Measurements from ENCODE around the gene TTC12. TPM values are rescaled to one million over a fixed set of nuclear protein-coding genes. Genes with fewer than 3 reads are reported as not detected.

Gene TTC12
- total and polyA plus RNA-seq, 8 donors = 3.7 to 58.9 (median 11.1) TPM

DNA sequence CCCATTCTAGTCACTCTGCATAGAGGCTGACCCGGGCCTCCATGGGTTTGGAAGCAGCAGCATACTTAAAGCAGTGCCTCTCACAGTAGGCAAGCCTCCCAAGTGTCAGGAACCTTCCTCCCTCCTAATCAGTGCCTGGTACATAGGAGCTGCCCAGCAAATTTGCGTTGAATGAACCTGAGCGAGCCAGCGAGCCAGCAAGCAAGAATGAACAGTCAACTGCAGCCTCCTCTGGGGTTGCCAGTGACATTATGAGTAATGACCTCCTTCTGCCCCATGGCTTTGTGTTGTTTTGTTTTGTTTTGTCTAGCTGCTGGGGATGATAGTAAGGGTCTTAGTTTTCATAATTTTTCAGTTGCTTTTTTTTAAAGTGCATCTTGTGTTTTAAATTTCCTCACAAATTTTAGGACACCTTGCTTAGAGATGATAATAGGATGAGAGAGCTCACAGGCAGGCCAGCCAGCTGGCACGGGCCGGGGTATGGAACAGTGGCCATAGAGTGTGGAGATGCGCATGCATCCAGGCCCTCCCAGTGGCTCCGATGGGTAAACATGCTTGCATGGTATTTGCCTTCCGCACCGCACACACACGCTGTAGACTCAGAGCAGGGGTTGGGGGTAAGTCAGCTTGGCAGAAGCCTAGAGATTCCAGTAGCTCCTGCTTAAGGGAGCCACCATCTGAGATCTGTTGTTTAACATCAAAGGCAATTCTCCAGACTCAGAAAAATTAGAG is 36.1 kb downstream of the TTC12 start:
- Histone ChIP-seq H3K9me3 (peaks cover 0 to 7% (median 2%) of the 10 kb centered on the region in 4 donors), H3K36me3 (peaks cover 11 to 79% (median 63%) of the 10 kb centered on the region in 4 donors), H3K27me3 (no peaks in the 10 kb centered on the region), H3K27ac (no peak overlapping the region), H3K4me1 (no peaks in the 10 kb centered on the region), H3K4me3 (no peak overlapping the region)
- TF ChIP-seq POLR2A (IDR thresholded peaks at IDR 0.05) (no peak), POLR2AphosphoS5 (IDR thresholded peaks at IDR 0.05) (no peak), EP300 (IDR thresholded peaks at IDR 0.05) (no peak)
- TF ChIP-seq, protein P1, sequence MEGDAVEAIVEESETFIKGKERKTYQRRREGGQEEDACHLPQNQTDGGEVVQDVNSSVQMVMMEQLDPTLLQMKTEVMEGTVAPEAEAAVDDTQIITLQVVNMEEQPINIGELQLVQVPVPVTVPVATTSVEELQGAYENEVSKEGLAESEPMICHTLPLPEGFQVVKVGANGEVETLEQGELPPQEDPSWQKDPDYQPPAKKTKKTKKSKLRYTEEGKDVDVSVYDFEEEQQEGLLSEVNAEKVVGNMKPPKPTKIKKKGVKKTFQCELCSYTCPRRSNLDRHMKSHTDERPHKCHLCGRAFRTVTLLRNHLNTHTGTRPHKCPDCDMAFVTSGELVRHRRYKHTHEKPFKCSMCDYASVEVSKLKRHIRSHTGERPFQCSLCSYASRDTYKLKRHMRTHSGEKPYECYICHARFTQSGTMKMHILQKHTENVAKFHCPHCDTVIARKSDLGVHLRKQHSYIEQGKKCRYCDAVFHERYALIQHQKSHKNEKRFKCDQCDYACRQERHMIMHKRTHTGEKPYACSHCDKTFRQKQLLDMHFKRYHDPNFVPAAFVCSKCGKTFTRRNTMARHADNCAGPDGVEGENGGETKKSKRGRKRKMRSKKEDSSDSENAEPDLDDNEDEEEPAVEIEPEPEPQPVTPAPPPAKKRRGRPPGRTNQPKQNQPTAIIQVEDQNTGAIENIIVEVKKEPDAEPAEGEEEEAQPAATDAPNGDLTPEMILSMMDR (IDR thresholded peaks at IDR 0.05) = no peak
- intact Hi-C loops (cut with DNase I; ENCODE audit: low total_unique reads) = no loop called here
- no peak for DNase-seq
- 85 to 89% (median 87%) methylated on average over 11 of the region's 11 CpGs for WGBS, 5 donors

DNA sequence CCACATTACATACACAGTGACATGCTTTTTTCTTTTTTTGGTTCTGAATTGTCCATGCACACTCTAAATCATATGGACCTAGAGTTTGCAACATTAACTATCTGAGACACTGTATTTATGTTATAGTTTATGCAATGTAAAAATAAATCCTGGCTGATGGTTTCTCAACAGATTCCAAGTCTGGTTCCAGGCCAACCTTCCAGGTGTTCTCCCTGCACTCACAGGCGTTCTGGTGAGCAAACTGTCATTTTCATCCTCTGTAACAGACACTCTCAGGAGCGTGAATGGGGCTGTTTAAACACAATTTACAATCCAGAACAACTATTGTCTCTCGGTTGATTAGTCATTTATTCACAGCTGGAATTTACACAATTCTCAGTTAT is 36.7 kb downstream of the TTC12 start:
- Histone ChIP-seq H3K4me1 (no peaks in the 10 kb centered on the region), H3K27ac (no peak overlapping the region), H3K4me3 (no peak overlapping the region), H3K36me3 (peaks cover 12 to 83% (median 68%) of the 10 kb centered on the region in 4 donors), H3K27me3 (no peaks in the 10 kb centered on the region), H3K9me3 (peaks cover 0 to 12% (median 7%) of the 10 kb centered on the region in 4 donors)
- DNase-seq = no peak
- 67 to 72% (median 69%) methylated on average over 3 of the region's 3 CpGs for WGBS, 5 donors
- TF ChIP-seq, protein P1 (IDR thresholded peaks at IDR 0.05) = no peak
- TF ChIP-seq EP300 (IDR thresholded peaks at IDR 0.05) = no peak
- no peak for TF ChIP-seq POLR2A (IDR thresholded peaks at IDR 0.05)
- TF ChIP-seq POLR2AphosphoS5 (IDR thresholded peaks at IDR 0.05) = no peak
- intact Hi-C loops (cut with DNase I; ENCODE audit: low total_unique reads) = no loop called here

DNA sequence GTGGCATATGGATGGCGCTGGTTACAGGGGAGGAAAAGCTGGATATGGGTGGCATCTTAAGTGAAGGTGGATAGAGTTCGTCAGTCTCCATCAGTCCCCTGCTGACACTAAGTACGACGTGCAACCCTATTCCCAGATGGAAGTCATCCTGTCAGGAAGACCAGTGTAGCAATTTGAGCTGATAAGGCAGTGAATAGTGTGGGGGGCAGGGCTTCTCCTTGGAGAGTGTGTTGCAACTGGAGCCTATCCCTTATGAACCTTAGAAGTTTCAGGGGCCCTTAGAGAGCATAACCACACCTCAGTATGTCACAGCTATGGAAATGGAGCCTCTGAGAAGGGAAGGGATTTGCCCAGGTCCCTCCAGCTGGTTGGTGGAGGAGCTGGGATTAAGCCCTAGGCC is 37.1 kb downstream of the TTC12 start:
- Histone ChIP-seq H3K4me3 (no peak overlapping the region), H3K36me3 (peaks cover 17 to 88% (median 72%) of the 10 kb centered on the region in 4 donors), H3K4me1 (no peaks in the 10 kb centered on the region), H3K27me3 (no peaks in the 10 kb centered on the region), H3K9me3 (peaks cover 4 to 15% (median 11%) of the 10 kb centered on the region in 4 donors), H3K27ac (no peak overlapping the region)
- intact Hi-C loops (cut with DNase I; ENCODE audit: low total_unique reads) = no loop called here
- no peak for DNase-seq
- no peak for TF ChIP-seq EP300 (IDR thresholded peaks at IDR 0.05)
- TF ChIP-seq, protein P1 (IDR thresholded peaks at IDR 0.05) = no peak
- TF ChIP-seq POLR2AphosphoS5 (IDR thresholded peaks at IDR 0.05) = no peak
- TF ChIP-seq POLR2A (IDR thresholded peaks at IDR 0.05) = no peak
- 78 to 93% (median 88%) methylated on average over 4 of the region's 4 CpGs for WGBS, 5 donors

DNA sequence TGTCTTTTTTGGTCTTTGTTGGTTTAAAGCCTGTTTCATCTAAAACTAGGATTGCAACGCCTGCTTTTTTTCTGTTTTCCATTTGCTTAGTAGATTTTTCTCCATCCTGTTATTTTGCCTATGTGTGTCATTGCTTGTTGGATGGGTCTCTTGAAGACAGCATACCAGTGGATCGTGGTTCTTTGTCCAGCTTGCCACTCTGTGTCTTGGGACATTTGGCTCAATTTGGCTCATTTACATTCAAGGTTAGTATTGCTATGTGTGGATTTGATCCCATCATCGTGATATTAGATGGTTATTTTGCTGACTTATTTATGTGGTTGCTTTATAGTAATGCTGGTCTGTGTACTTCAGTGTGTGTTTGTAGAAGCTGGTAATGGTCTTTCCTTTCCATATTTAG is 41.8 kb downstream of the TTC12 start:
- 95 to 97% (median 96%) methylated on average over 3 of the region's 3 CpGs for WGBS, 5 donors
- no peak for TF ChIP-seq EP300 (IDR thresholded peaks at IDR 0.05)
- no peak for TF ChIP-seq POLR2A (IDR thresholded peaks at IDR 0.05)
- no peak for TF ChIP-seq POLR2AphosphoS5 (IDR thresholded peaks at IDR 0.05)
- TF ChIP-seq, protein P1 (IDR thresholded peaks at IDR 0.05) = no peak
- H3K36me3 ChIP-seq = peaks cover 38 to 100% (median 91%) of the 10 kb centered on the region in 4 donors
- intact Hi-C loops (cut with DNase I; ENCODE audit: low total_unique reads) = no loop called here
- no peak overlapping the region for H3K27ac ChIP-seq
- H3K4me3 ChIP-seq = no peak overlapping the region
- no peak for DNase-seq
- H3K27me3 ChIP-seq = no peaks in the 10 kb centered on the region
- H3K4me1 ChIP-seq = no peaks in the 10 kb centered on the region
- peaks cover 4 to 19% (median 13%) of the 10 kb centered on the region in 4 donors for H3K9me3 ChIP-seq
